Measurements from ENCODE around the gene FOSL2. TPM values are rescaled to one million over a fixed set of nuclear protein-coding genes. Genes with fewer than 3 reads are reported as not detected.

FOSL2 gene
- total RNA-seq, 3 donors from 2014 or later: 71.5 to 98.6 (median 90.4) TPM

- H3K4me1 Mint-ChIP-seq (ENCODE audit: low read depth): peaks cover 10% of the 10 kb centered on the region
- peaks cover 5% of the 10 kb centered on the region for H3K9me3 Mint-ChIP-seq
- ATAC-seq: no peak
These were observed 46.5 kb downstream of the FOSL2 start for GRCh38 chr2:28439127-28439526.

DNA sequence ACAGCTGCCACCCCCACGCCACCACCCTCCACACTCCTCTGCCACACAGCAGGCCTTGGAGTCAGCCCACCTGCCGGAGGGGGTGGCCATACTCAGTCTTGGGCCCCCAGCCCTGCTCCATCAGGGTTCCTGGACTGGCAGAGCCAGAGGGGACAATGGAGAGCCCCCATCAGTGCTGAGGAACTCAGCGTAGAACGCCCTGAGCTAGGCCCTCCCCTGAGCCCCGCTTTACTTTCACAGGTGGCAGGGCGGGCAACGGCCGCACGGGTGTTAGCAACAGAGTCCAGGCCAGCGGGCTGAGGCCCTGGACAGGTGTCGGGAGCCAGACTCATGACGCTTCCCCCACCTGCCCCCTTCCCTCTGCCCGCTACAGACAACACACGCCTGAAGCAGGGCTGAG, 47.1 kb downstream of the FOSL2 start:
- H3K4me3 Mint-ChIP-seq: no peak overlapping the region
- H3K9me3 Mint-ChIP-seq: peaks cover 5% of the 10 kb centered on the region
- no peaks in the 10 kb centered on the region for H3K36me3 Mint-ChIP-seq (ENCODE audit: insufficient read depth)
- no peak for ATAC-seq
- peaks cover 5% of the 10 kb centered on the region for H3K4me1 Mint-ChIP-seq (ENCODE audit: low read depth)
- H3K27me3 Mint-ChIP-seq (ENCODE audit: low read depth): no peaks in the 10 kb centered on the region
- no peak for DNase-seq

More at GRCh38 chr2:28439127-28439526, 46.5 kb downstream of the FOSL2 start:
- H3K36me3 Mint-ChIP-seq (ENCODE audit: insufficient read depth): no peaks in the 10 kb centered on the region
- no peak overlapping the region for H3K4me3 Mint-ChIP-seq
- no peak for DNase-seq
- no peaks in the 10 kb centered on the region for H3K27me3 Mint-ChIP-seq (ENCODE audit: low read depth)

GRCh38 chr2:28442328-28442727, 49.7 kb downstream of the FOSL2 start:
- no peak for DNase-seq
- Mint-ChIP-seq H3K27me3 (ENCODE audit: low read depth) (no peaks in the 10 kb centered on the region), H3K4me3 (no peak overlapping the region), H3K36me3 (ENCODE audit: insufficient read depth) (no peaks in the 10 kb centered on the region), H3K9me3 (peaks cover 5% of the 10 kb centered on the region), H3K4me1 (ENCODE audit: low read depth) (peaks cover 22% of the 10 kb centered on the region)
- no peak for ATAC-seq

- ATAC-seq: no peak
- Mint-ChIP-seq H3K4me1 (ENCODE audit: low read depth) (peaks cover 45% of the 10 kb centered on the region), H3K4me3 (no peak overlapping the region)
These were observed 52.3 kb downstream of the FOSL2 start for GRCh38 chr2:28444956-28445355.

DNA sequence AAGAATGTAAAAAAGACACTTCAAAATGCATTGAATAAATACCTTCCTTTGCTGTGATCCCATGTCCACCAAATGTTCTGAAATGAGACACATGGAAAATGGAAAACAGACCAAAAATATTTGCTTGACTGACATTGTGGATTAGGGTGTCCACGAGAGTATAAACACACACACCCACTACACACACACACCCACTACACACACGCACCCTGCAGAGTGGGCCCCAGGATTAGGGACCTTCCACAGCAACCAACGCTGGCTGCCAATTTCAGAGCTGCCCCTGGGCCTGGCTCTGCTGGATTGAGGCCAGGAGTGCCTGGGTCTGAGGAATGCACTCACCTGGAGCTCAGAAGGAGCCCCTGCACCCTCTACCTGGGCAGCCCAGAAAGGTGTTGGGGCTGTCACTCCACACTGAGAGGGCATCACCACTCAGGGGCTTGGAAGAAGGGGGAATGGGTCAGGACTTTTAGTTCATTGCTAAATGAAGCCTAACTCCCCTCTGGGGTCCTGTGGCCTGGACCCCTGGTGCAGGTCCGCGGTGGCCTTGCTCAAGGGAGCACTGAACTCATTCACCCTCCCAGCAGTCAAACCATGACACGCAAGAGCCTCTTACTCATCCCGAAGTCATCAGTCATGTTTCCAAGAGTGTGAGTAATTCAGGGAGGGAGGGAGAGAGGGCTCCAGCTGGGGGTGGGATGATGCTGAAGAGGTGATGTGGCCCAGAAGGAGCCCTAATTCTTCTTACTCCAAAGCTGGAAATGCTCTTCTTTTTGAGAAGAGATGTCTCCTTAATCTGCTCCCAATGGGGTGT, 53.0 kb downstream of the FOSL2 start:
- Mint-ChIP-seq H3K27me3 (ENCODE audit: low read depth) (no peaks in the 10 kb centered on the region), H3K4me1 (ENCODE audit: low read depth) (peaks cover 52% of the 10 kb centered on the region), H3K4me3 (no peak overlapping the region)

More at GRCh38 chr2:28444956-28445355, 52.3 kb downstream of the FOSL2 start:
- H3K9me3 Mint-ChIP-seq: peaks cover 5% of the 10 kb centered on the region
- no peak for DNase-seq
- H3K36me3 Mint-ChIP-seq (ENCODE audit: insufficient read depth): no peaks in the 10 kb centered on the region
- no peaks in the 10 kb centered on the region for H3K27me3 Mint-ChIP-seq (ENCODE audit: low read depth)

GRCh38 chr2:28446531-28446930, 53.9 kb downstream of the FOSL2 start:
- Mint-ChIP-seq H3K9me3 (peaks cover 5% of the 10 kb centered on the region), H3K27me3 (ENCODE audit: low read depth) (no peaks in the 10 kb centered on the region), H3K4me3 (no peak overlapping the region), H3K36me3 (ENCODE audit: insufficient read depth) (no peaks in the 10 kb centered on the region), H3K4me1 (ENCODE audit: low read depth) (peaks cover 56% of the 10 kb centered on the region)
- no peak for DNase-seq
- ATAC-seq: no peak

More for the DNA sequence above, 53.0 kb downstream of the FOSL2 start:
- peak; percentile 78 to 80 for ATAC-seq
- peak; percentile 30 for DNase-seq
- Mint-ChIP-seq H3K36me3 (ENCODE audit: insufficient read depth) (no peaks in the 10 kb centered on the region), H3K9me3 (peaks cover 5% of the 10 kb centered on the region)

- Mint-ChIP-seq H3K9me3 (no peaks in the 10 kb centered on the region), H3K27me3 (ENCODE audit: low read depth) (no peaks in the 10 kb centered on the region), H3K4me1 (ENCODE audit: low read depth) (peaks cover 53% of the 10 kb centered on the region), H3K36me3 (ENCODE audit: insufficient read depth) (no peaks in the 10 kb centered on the region), H3K4me3 (no peak overlapping the region)
- DNase-seq (no peak), ATAC-seq (no peak)
These were observed 54.4 kb downstream of the FOSL2 start for GRCh38 chr2:28447086-28447485.

GRCh38 chr2:28447943-28448792, 55.5 kb downstream of the FOSL2 start:
- H3K36me3 Mint-ChIP-seq (ENCODE audit: insufficient read depth): no peaks in the 10 kb centered on the region
- no peak for ATAC-seq
- no peaks in the 10 kb centered on the region for H3K27me3 Mint-ChIP-seq (ENCODE audit: low read depth)
- H3K9me3 Mint-ChIP-seq: no peaks in the 10 kb centered on the region
- no peak for DNase-seq
- peaks cover 55% of the 10 kb centered on the region for H3K4me1 Mint-ChIP-seq (ENCODE audit: low read depth)
- no peak overlapping the region for H3K4me3 Mint-ChIP-seq

GRCh38 chr2:28448793-28449100, 56.1 kb downstream of the FOSL2 start:
- H3K9me3 Mint-ChIP-seq: no peaks in the 10 kb centered on the region
- H3K27me3 Mint-ChIP-seq (ENCODE audit: low read depth): no peaks in the 10 kb centered on the region
- no peaks in the 10 kb centered on the region for H3K36me3 Mint-ChIP-seq (ENCODE audit: insufficient read depth)
- H3K4me3 Mint-ChIP-seq: no peak overlapping the region
- ATAC-seq (no peak), DNase-seq (no peak)
- peaks cover 55% of the 10 kb centered on the region for H3K4me1 Mint-ChIP-seq (ENCODE audit: low read depth)

DNA sequence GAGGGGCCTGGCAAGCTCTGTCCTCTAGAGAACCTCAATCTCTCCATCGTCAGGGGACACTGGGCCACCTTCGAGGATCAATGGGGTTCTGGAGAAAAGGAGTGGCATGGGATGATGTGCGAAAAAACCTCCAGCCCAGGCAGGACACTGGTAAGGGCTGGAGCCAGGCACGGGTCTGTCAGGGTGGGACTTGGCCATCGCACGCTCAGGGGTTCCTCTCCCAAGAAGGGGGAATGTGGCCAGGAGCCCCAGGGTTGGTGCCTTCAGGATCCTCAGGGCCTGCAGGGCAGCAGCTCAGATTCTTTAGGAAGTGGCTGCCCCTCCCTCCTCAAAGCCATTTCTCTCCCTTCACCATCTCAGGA, 56.4 kb downstream of the FOSL2 start:
- no peaks in the 10 kb centered on the region for H3K9me3 Mint-ChIP-seq
- H3K4me3 Mint-ChIP-seq: no peak overlapping the region
- DNase-seq (no peak), ATAC-seq (no peak)
- no peaks in the 10 kb centered on the region for H3K27me3 Mint-ChIP-seq (ENCODE audit: low read depth)
- peaks cover 55% of the 10 kb centered on the region for H3K4me1 Mint-ChIP-seq (ENCODE audit: low read depth)
- no peaks in the 10 kb centered on the region for H3K36me3 Mint-ChIP-seq (ENCODE audit: insufficient read depth)

DNA sequence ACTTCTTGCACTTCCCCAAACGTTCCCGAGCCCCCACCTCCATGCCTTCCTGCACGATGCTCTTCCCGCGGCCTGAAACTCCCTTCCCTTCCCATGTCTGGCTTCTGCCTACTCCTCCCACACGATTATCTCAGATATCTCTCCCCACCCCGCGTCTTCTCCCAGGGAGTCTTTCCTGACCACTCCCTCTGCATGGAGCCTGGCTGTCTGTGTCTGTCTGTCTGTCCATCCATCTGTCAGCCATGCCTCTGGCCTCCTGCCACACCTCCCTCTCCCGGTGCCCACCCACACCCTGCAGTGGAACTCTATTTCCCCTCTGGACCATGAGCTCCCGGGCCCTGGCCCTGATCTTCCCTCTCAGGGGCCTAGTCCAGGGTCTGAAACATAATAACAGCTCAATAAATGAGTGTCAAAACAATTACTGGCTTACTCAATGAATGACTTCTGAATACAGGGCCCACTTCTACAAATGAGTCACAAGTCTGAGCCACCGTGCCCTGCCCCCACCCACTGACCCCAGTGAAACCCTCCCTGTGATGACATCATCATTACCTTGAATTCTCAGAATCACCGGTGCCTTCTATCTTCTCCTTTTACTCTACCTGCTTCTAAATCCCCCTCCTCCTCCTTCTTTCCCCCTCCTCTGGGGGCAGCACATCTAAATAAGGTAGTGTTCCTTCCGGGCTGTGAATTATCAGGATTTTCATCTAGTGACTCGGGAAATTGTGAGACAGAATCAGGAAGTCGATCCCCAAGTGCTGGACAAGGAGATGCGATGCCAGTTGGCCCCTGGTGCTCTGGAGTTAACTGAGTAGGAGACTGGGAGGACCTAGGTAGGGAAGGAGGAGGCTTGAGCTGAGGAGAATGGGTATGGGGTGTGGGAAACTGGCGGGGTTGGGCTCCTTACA, 57.1 kb downstream of the FOSL2 start:
- no peaks in the 10 kb centered on the region for H3K36me3 Mint-ChIP-seq (ENCODE audit: insufficient read depth)
- H3K27me3 Mint-ChIP-seq (ENCODE audit: low read depth): no peaks in the 10 kb centered on the region
- H3K4me1 Mint-ChIP-seq (ENCODE audit: low read depth): peaks cover 55% of the 10 kb centered on the region
- H3K9me3 Mint-ChIP-seq: no peaks in the 10 kb centered on the region
- H3K4me3 Mint-ChIP-seq: peak overlapping the region; percentile 58
- DNase-seq: peak; percentile 77
- ATAC-seq: peak; percentile 74

DNA sequence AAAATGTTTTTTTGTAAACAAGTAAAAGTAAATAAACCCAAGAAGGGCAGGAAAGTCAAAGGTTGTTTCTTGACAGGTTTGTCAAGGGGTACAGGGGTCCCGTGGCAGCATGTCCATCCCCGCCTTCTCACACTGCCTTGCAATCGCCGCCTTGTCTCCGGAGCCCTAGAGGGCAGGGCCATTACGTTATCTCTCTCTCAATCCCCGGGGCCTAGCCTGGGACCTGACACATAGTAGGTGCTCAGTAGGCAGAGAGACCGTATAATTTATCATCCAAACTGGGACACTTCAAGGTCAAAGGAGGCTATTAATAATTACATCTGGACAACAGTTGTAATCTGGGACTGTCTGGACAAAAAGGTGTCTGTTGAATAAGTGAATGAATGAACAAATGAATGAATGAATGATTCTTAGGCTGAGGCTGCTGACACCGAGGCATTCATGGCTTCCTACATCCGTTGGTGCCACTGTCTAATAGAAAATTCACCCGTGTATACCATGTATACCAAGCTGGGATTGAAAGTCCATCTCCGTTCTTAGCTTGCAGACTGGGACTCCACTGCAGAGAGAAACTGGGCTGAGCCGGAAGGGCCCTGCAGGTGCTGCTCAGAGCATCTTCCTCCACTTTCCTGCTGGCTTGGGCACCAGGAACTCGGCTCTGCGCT, 58.4 kb downstream of the FOSL2 start:
- H3K4me3 Mint-ChIP-seq: no peak overlapping the region
- no peak for ATAC-seq
- H3K9me3 Mint-ChIP-seq: no peaks in the 10 kb centered on the region
- peaks cover 45% of the 10 kb centered on the region for H3K4me1 Mint-ChIP-seq (ENCODE audit: low read depth)
- H3K36me3 Mint-ChIP-seq (ENCODE audit: insufficient read depth): no peaks in the 10 kb centered on the region
- no peaks in the 10 kb centered on the region for H3K27me3 Mint-ChIP-seq (ENCODE audit: low read depth)
- no peak for DNase-seq

- DNase-seq (no peak), ATAC-seq (no peak)
- Mint-ChIP-seq H3K9me3 (no peaks in the 10 kb centered on the region), H3K27me3 (ENCODE audit: low read depth) (no peaks in the 10 kb centered on the region), H3K36me3 (ENCODE audit: insufficient read depth) (no peaks in the 10 kb centered on the region), H3K4me3 (no peak overlapping the region), H3K4me1 (ENCODE audit: low read depth) (peaks cover 40% of the 10 kb centered on the region)
These were observed 59.3 kb downstream of the FOSL2 start for GRCh38 chr2:28451793-28452533.
